ENCODE results near the gene TMEM25. TPM values are rescaled to one million over a fixed set of nuclear protein-coding genes. Genes with fewer than 3 reads are reported as not detected.
"Not testable (repeated sequence)": the region's sequence is repeated elsewhere in the genome, so short reads cannot be mapped to it uniquely, and the experiment has no call there.

TMEM25 gene
- total RNA-seq: 26.3 TPM
- long read RNA-seq, transcript TMEM25-203 (9 exons, 1,456 nt): minor isoform, 5 of 47 reads
- long read RNA-seq, transcript TMEM25-201 (9 exons, 2,409 nt): major isoform, 8 of 47 reads
- long read RNA-seq, partial matches to known transcripts: 8 of 47 reads
- long read RNA-seq, other reads (novel, unspliced or antisense): 26 of 47 reads

GRCh38 chr11:118530683-118531596 lies at the start of gene TMEM25:
TMEM25 (plus strand) TSS chr11:118531192; CDS start chr11:118531802, 610 bp downstream.
- Histone ChIP-seq H3K27me3 (no peaks in the 10 kb centered on the region), H3K9me3 (no peaks in the 10 kb centered on the region), H3K4me1 (peaks cover 22% of the 10 kb centered on the region), H3K27ac (peak within 1 kb of the TSS; percentile 70), H3K4me3 (peak within 1 kb of the TSS; percentile 76), H3K36me3 (no peaks in the 10 kb centered on the region)
- DNase-seq (peak; percentile 88), ATAC-seq (peak; percentile 88)
- no peak for TF ChIP-seq CTCF (IDR thresholded peaks at IDR 0.05)
- intact Hi-C loops (cut with DNase I): no loop called here

GRCh38 chr11:118481238-118481637 lies 49.8 kb upstream of the TMEM25 start:
- ATAC-seq; H3K9me3 ChIP-seq; H3K27ac ChIP-seq; H3K4me3 ChIP-seq; H3K27me3 ChIP-seq; H3K4me1 ChIP-seq; DNase-seq; intact Hi-C loops (cut with DNase I): not testable (repeated sequence)
- peaks cover 99% of the 10 kb centered on the region for H3K36me3 ChIP-seq

GRCh38 chr11:118484405-118484804 lies 46.6 kb upstream of the TMEM25 start:
- Histone ChIP-seq H3K4me3 (no peak overlapping the region), H3K36me3 (peaks cover 97% of the 10 kb centered on the region), H3K9me3 (no peaks in the 10 kb centered on the region), H3K27me3 (no peaks in the 10 kb centered on the region), H3K27ac (no peak overlapping the region), H3K4me1 (no peaks in the 10 kb centered on the region)
- TF ChIP-seq CTCF (IDR thresholded peaks at IDR 0.05): no peak
- no peak for DNase-seq
- intact Hi-C loops (cut with DNase I): no loop called here
- no peak for ATAC-seq

- Histone ChIP-seq H3K27ac (no peak overlapping the region), H3K36me3 (peaks cover 97% of the 10 kb centered on the region)
- intact Hi-C loops (cut with DNase I): no loop called here
Measured at GRCh38 chr11:118485273-118485672, 45.7 kb upstream of the TMEM25 start.

GRCh38 chr11:118488480-118489109 lies 42.4 kb upstream of the TMEM25 start:
- TF ChIP-seq CTCF (IDR thresholded peaks at IDR 0.05): peak; percentile 89
- intact Hi-C loops (cut with DNase I): no loop called here
- Histone ChIP-seq H3K27me3 (no peaks in the 10 kb centered on the region), H3K4me3 (no peak overlapping the region), H3K4me1 (no peaks in the 10 kb centered on the region), H3K27ac (no peak overlapping the region), H3K9me3 (no peaks in the 10 kb centered on the region), H3K36me3 (peaks cover 97% of the 10 kb centered on the region)
- ATAC-seq (peak; percentile 87), DNase-seq (no peak)

More at GRCh38 chr11:118485273-118485672, 45.7 kb upstream of the TMEM25 start:
- no peak for TF ChIP-seq CTCF (IDR thresholded peaks at IDR 0.05)
- Histone ChIP-seq H3K9me3 (no peaks in the 10 kb centered on the region), H3K4me1 (no peaks in the 10 kb centered on the region), H3K27me3 (no peaks in the 10 kb centered on the region), H3K4me3 (no peak overlapping the region)
- DNase-seq (no peak), ATAC-seq (no peak)

- Histone ChIP-seq H3K4me3 (no peak overlapping the region), H3K27ac (no peak overlapping the region), H3K4me1 (no peaks in the 10 kb centered on the region), H3K27me3 (no peaks in the 10 kb centered on the region), H3K36me3 (peaks cover 97% of the 10 kb centered on the region), H3K9me3 (no peaks in the 10 kb centered on the region)
- DNase-seq: no peak
- TF ChIP-seq CTCF (IDR thresholded peaks at IDR 0.05): no peak
- ATAC-seq: no peak
- intact Hi-C loops (cut with DNase I): loop anchor here (10.0 kb wide), 1 partner anchor 106 kb away; no protein-coding TSS in a partner anchor
Measured at GRCh38 chr11:118491041-118491440, 40.0 kb upstream of the TMEM25 start.
